NCI-H82 (cell line): ENCODE results near the gene ADIPOR2.
"Not testable (repeated sequence)": the region's sequence is repeated elsewhere in the genome, so short reads cannot be mapped to it uniquely, and the experiment has no call there.

Experiments
- DNase-seq: peaks from one replicate; lab custom pipeline; 2025; lab: John Stamatoyannopoulos, UW

The ADIPOR2 gene

GRCh38 chr12:1815108-1815507 is 124.2 kb downstream of the ADIPOR2 start:
- DNase-seq, result no peak

GRCh38 chr12:1815814-1816729 is 125.2 kb downstream of the ADIPOR2 start:
- no peak for DNase-seq

GRCh38 chr12:1816730-1817348 is 126.0 kb downstream of the ADIPOR2 start:
- no peak for DNase-seq

- DNase-seq, result not testable (repeated sequence)
Measured at GRCh38 chr12:1817928-1818327, 127.1 kb downstream of the ADIPOR2 start.

GRCh38 chr12:1819050-1819449 is 128.2 kb downstream of the ADIPOR2 start:
- no peak for DNase-seq

- no peak for DNase-seq
Measured at GRCh38 chr12:1819571-1819970, 128.7 kb downstream of the ADIPOR2 start.

- DNase-seq, result peak; percentile 33
Measured at GRCh38 chr12:1820191-1820895, 129.5 kb downstream of the ADIPOR2 start, which contains the start of gene LRTM2. Gene LRTM2, plus strand, starts transcription at chr12:1820565. Its CDS starts 7,584 bp downstream, at chr12:1828149.

GRCh38 chr12:1820896-1821291 is 130.0 kb downstream of the ADIPOR2 start:
- no peak for DNase-seq

- DNase-seq, result peak; percentile 86
Measured at GRCh38 chr12:1821805-1822204, 130.9 kb downstream of the ADIPOR2 start.

- DNase-seq, result no peak
Measured at GRCh38 chr12:1822699-1823098, 131.8 kb downstream of the ADIPOR2 start.

GRCh38 chr12:1823237-1823636 is 132.4 kb downstream of the ADIPOR2 start:
- no peak for DNase-seq

- no peak for DNase-seq
Measured at GRCh38 chr12:1825382-1826102, 134.7 kb downstream of the ADIPOR2 start.

GRCh38 chr12:1826401-1826800 is 135.5 kb downstream of the ADIPOR2 start:
- no peak for DNase-seq

GRCh38 chr12:1826867-1827705 is 136.2 kb downstream of the ADIPOR2 start:
- DNase-seq, result no peak

- no peak for DNase-seq
Measured at GRCh38 chr12:1827826-1828805, 137.2 kb downstream of the ADIPOR2 start.

- no peak for DNase-seq
Measured at GRCh38 chr12:1828856-1829255, 138.0 kb downstream of the ADIPOR2 start.

- no peak for DNase-seq
Measured at GRCh38 chr12:1829306-1829900, 138.5 kb downstream of the ADIPOR2 start.

- DNase-seq, result no peak
Measured at GRCh38 chr12:1830401-1830845, 139.6 kb downstream of the ADIPOR2 start.
